Prostate gland (tissue), 2 donors: ENCODE measurements around the gene TNFAIP8. TPM values are rescaled to one million over a fixed set of nuclear protein-coding genes. Genes with fewer than 3 reads are reported as not detected.

Experiments
- DNase-seq: peaks from one replicate; pipeline ENCODE4 v3.0.0-alpha.2; 2019; ENCODE audit warnings: low spot score
- H3K27ac ChIP-seq, 2 donors: fragments of 200-600 bp; sonication (generic); 2 replicates each; pipeline ENCODE4 v1.5.1; 2017 to 2019
- H3K27me3 ChIP-seq: fragments of 200-600 bp; sonication (generic); replicated peaks from 2 replicates; pipeline ENCODE4 v1.5.1; 2019; ENCODE audit not compliant: insufficient read depth
- H3K36me3 ChIP-seq, 2 donors: fragments of 200-600 bp; sonication (generic); 1 replicate in 1 of 2; 2 replicates in 1 of 2; pipeline versions ENCODE4 v1.5.1 to v1.8.1; 2017 to 2019
- H3K4me1 ChIP-seq: fragments of 200-600 bp; sonication (generic); replicated peaks from 2 replicates; pipeline ENCODE4 v1.5.1; 2019
- H3K4me3 ChIP-seq, 2 donors: fragments of 200-600 bp; sonication (generic); 2 replicates each; pipeline ENCODE4 v1.5.1; 2017 to 2019
- H3K9me3 ChIP-seq: fragments of 200-600 bp; sonication (generic); 2 replicates; pipeline ENCODE4 v1.5.1; 2017
- POLR2A ChIP-seq: fragments of 450-650 bp; IDR thresholded peaks from one replicate; pipeline ENCODE4 v1.6.1; 2016; ENCODE audit warnings: antibody characterized with exemption, mild to moderate bottlenecking
- POLR2AphosphoS5 ChIP-seq: sonication (generic); formaldehyde crosslinking; IDR thresholded peaks from one replicate; pipeline ENCODE4 v1.6.1; 2017; ENCODE audit warnings: antibody characterized with exemption
- WGBS: methylation state at CpG from one replicate; pipeline ENCODE4 v1.1.5; 2018; 5-methylcytosine and 5-hydroxymethylcytosine counted together
- intact Hi-C: fragments of 100-400 bp; cut with DNase I; formaldehyde crosslinking; loops from one replicate; pipeline ENCODE4 v1.14.2; 2022
- total RNA-seq, 2 donors: library from RNA; depleted of rRNA; stranded (reverse); fragments of >200 nt; gene quantifications; one replicate each; pipeline ENCODE4 v1.1.0, GENCODE V29; 2016
- TF ChIP-seq, protein P1 (sequence below), 4 experiments: fragments of 200-600 bp in 2 of 4; fragments of 450-650 bp in 2 of 4; sonication (generic) in 2 of 4; IDR thresholded peaks; 1 replicate in 3 of 4; 2 replicates in 1 of 4; pipeline ENCODE4 v1.5.1; 2016 to 2019; ENCODE audit warnings: antibody characterized with exemption in 4 of 4, mild to moderate bottlenecking in 2 of 4, moderate library complexity in 2 of 4

TNFAIP8 gene
- total RNA-seq, 2 donors from 2014 or later = 21.6 to 40.0 TPM

GRCh38 chr5:119393201-119393691 lies 37.4 kb downstream of the TNFAIP8 start:
- intact Hi-C loops = no loop called here
- no peaks in the 10 kb centered on the region for H3K9me3 ChIP-seq
- H3K36me3 ChIP-seq = no peaks in the 10 kb centered on the region
- H3K27ac ChIP-seq = no peak overlapping the region
- 76% methylated on average over 3 of the region's 3 CpGs for WGBS
- DNase-seq = no peak
- no peaks in the 10 kb centered on the region for H3K4me1 ChIP-seq
- H3K27me3 ChIP-seq = no peaks in the 10 kb centered on the region
- TF ChIP-seq POLR2AphosphoS5 (no peak), POLR2A (no peak)
- TF ChIP-seq, protein P1, sequence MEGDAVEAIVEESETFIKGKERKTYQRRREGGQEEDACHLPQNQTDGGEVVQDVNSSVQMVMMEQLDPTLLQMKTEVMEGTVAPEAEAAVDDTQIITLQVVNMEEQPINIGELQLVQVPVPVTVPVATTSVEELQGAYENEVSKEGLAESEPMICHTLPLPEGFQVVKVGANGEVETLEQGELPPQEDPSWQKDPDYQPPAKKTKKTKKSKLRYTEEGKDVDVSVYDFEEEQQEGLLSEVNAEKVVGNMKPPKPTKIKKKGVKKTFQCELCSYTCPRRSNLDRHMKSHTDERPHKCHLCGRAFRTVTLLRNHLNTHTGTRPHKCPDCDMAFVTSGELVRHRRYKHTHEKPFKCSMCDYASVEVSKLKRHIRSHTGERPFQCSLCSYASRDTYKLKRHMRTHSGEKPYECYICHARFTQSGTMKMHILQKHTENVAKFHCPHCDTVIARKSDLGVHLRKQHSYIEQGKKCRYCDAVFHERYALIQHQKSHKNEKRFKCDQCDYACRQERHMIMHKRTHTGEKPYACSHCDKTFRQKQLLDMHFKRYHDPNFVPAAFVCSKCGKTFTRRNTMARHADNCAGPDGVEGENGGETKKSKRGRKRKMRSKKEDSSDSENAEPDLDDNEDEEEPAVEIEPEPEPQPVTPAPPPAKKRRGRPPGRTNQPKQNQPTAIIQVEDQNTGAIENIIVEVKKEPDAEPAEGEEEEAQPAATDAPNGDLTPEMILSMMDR (IDR thresholded peaks at IDR 0.05) = no peak
- H3K4me3 ChIP-seq = no peak overlapping the region

- Histone ChIP-seq H3K4me3 (no peak overlapping the region), H3K27me3 (no peaks in the 10 kb centered on the region), H3K27ac (no peak overlapping the region), H3K9me3 (no peaks in the 10 kb centered on the region), H3K36me3 (no peaks in the 10 kb centered on the region), H3K4me1 (no peaks in the 10 kb centered on the region)
- intact Hi-C loops = no loop called here
- 91% methylated on average over 1 of the region's 1 CpG for WGBS
- TF ChIP-seq, protein P1 (IDR thresholded peaks at IDR 0.05) = no peak
- TF ChIP-seq POLR2A (no peak), POLR2AphosphoS5 (no peak)
- DNase-seq = no peak
Measured at GRCh38 chr5:119393746-119394145, 37.9 kb downstream of the TNFAIP8 start.

GRCh38 chr5:119395080-119395836 lies 39.4 kb downstream of the TNFAIP8 start:
- WGBS = 91% methylated on average over 8 of the region's 8 CpGs
- no peaks in the 10 kb centered on the region for H3K27me3 ChIP-seq
- no peak for DNase-seq
- H3K4me3 ChIP-seq = no peak overlapping the region
- no peak overlapping the region for H3K27ac ChIP-seq
- intact Hi-C loops = loop anchor here (5.0 kb wide), 1 partner anchor 128 kb away; no protein-coding TSS in a partner anchor
- no peaks in the 10 kb centered on the region for H3K9me3 ChIP-seq
- no peaks in the 10 kb centered on the region for H3K36me3 ChIP-seq
- TF ChIP-seq POLR2A = no peak
- TF ChIP-seq, protein P1 (IDR thresholded peaks at IDR 0.05) = no peak
- no peak for TF ChIP-seq POLR2AphosphoS5
- no peaks in the 10 kb centered on the region for H3K4me1 ChIP-seq

- no peaks in the 10 kb centered on the region for H3K4me1 ChIP-seq
- no peak for DNase-seq
- no peaks in the 10 kb centered on the region for H3K9me3 ChIP-seq
- no peaks in the 10 kb centered on the region for H3K36me3 ChIP-seq
- intact Hi-C loops = loop anchor here (5.0 kb wide), 1 partner anchor 129 kb away; no protein-coding TSS in a partner anchor
- H3K27ac ChIP-seq = no peak overlapping the region
- WGBS = 90% methylated on average over 6 of the region's 6 CpGs
- TF ChIP-seq POLR2A (no peak), POLR2AphosphoS5 (no peak)
- TF ChIP-seq, protein P1 (IDR thresholded peaks at IDR 0.05) = no peak
- H3K27me3 ChIP-seq = no peaks in the 10 kb centered on the region
- H3K4me3 ChIP-seq = no peak overlapping the region
Measured at GRCh38 chr5:119396030-119396664, 40.3 kb downstream of the TNFAIP8 start.
